Parathyroid adenoma (tissue), 2 donors: ENCODE measurements around the gene PRR15.

Experiments used
- H2AFZ ChIP-seq: fragments of 300-600 bp; sonication (generic); one replicate; pipeline ENCODE4 v1.7.0; 2017; ENCODE audit warnings: antibody characterized with exemption, mild to moderate bottlenecking
- H3K27ac ChIP-seq: fragments of 300-600 bp; sonication (generic); one replicate; pipeline ENCODE4 v1.7.0; 2017
- H3K27me3 ChIP-seq: fragments of 300-600 bp; sonication (generic); one replicate; pipeline ENCODE4 v1.7.0; 2017; ENCODE audit warnings: low read length; ENCODE audit not compliant: control insufficient read depth, insufficient read depth
- H3K36me3 ChIP-seq: fragments of 300-600 bp; sonication (generic); one replicate; pipeline ENCODE4 v1.7.0; 2017; ENCODE audit warnings: low read length; ENCODE audit not compliant: control insufficient read depth, insufficient read depth
- H3K4me1 ChIP-seq: fragments of 300-600 bp; sonication (generic); one replicate; pipeline ENCODE4 v1.7.0; 2017; ENCODE audit warnings: control low read depth
- H3K4me2 ChIP-seq: fragments of 300-600 bp; sonication (generic); one replicate; pipeline ENCODE4 v1.7.0; 2017; ENCODE audit warnings: low read length
- H3K4me3 ChIP-seq: fragments of 300-600 bp; sonication (generic); one replicate; pipeline ENCODE4 v1.7.0; 2017; ENCODE audit warnings: low read depth, low read length
- H3K79me2 ChIP-seq: fragments of 300-600 bp; sonication (generic); one replicate; pipeline ENCODE4 v1.7.0; 2017; ENCODE audit warnings: control low read depth
- H3K9ac ChIP-seq: fragments of 300-600 bp; sonication (generic); one replicate; pipeline ENCODE4 v1.7.0; 2017; ENCODE audit warnings: mild to moderate bottlenecking
- H3K9me3 ChIP-seq: fragments of 300-600 bp; sonication (generic); one replicate; pipeline ENCODE4 v1.7.0; 2017; ENCODE audit warnings: low read length; ENCODE audit not compliant: control insufficient read depth
- TF ChIP-seq, protein P1 (sequence below): fragments of 300-600 bp; sonication (generic); IDR thresholded peaks from one replicate; pipeline ENCODE4 v1.7.0; 2017; ENCODE audit warnings: antibody characterized with exemption, mild to moderate bottlenecking
- donor health status: primary hyperparathyroidism.

The PRR15 gene

DNA sequence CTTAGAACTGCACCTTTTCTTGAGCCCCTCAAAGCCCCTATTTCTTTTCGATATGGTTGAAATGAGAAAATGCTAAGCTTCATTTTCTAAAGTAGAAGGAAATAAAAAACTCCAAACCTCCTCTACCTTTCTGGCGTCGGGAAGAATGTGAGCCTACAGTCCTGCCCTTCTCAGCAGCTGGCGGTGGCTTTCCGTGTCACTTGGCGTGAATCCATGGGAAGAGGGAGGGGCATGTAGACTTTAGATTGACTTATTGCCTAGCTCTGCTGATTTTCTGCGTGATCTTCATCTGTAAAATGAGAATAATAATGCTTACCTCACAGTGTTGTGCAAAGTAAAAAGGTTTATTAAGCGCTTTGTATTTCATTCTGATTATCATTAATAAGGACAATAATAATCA, 35.0 kb downstream of the PRR15 start:
- H3K4me1 ChIP-seq: no peaks in the 10 kb centered on the region
- H3K4me3 ChIP-seq: no peak overlapping the region
- no peak overlapping the region for H3K9ac ChIP-seq
- peak overlapping the region; percentile 17 for H2AFZ ChIP-seq
- H3K79me2 ChIP-seq: no peaks in the 10 kb centered on the region
- TF ChIP-seq, protein P1, sequence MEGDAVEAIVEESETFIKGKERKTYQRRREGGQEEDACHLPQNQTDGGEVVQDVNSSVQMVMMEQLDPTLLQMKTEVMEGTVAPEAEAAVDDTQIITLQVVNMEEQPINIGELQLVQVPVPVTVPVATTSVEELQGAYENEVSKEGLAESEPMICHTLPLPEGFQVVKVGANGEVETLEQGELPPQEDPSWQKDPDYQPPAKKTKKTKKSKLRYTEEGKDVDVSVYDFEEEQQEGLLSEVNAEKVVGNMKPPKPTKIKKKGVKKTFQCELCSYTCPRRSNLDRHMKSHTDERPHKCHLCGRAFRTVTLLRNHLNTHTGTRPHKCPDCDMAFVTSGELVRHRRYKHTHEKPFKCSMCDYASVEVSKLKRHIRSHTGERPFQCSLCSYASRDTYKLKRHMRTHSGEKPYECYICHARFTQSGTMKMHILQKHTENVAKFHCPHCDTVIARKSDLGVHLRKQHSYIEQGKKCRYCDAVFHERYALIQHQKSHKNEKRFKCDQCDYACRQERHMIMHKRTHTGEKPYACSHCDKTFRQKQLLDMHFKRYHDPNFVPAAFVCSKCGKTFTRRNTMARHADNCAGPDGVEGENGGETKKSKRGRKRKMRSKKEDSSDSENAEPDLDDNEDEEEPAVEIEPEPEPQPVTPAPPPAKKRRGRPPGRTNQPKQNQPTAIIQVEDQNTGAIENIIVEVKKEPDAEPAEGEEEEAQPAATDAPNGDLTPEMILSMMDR: no peak
- H3K36me3 ChIP-seq: no peaks in the 10 kb centered on the region
- no peaks in the 10 kb centered on the region for H3K27me3 ChIP-seq
- H3K4me2 ChIP-seq: no peak overlapping the region
- H3K9me3 ChIP-seq: no peaks in the 10 kb centered on the region
- no peak overlapping the region for H3K27ac ChIP-seq

DNA sequence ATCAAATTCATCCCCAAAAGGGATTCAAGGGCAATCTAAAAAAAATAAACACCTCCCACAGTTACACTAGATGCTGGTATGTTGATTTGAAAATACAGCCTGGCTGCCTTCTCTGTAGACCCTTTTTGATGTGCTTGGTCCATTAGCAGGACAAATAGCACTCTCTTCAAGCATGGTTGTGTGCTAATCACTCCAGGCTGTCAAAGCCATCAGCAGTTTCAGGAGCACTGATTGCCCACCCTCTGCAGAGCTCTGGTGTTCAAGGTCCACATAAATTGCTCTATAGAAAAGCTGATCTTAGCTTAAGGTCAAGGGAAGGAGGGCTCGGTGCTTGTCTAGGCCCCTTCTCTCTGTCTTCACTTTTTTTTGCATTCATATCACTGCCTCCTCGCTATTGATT, 35.4 kb downstream of the PRR15 start:
- no peak overlapping the region for H3K4me2 ChIP-seq
- H3K4me3 ChIP-seq: no peak overlapping the region
- H3K27ac ChIP-seq: no peak overlapping the region
- H3K36me3 ChIP-seq: no peaks in the 10 kb centered on the region
- H3K9ac ChIP-seq: no peak overlapping the region
- H2AFZ ChIP-seq: no peak overlapping the region
- H3K79me2 ChIP-seq: no peaks in the 10 kb centered on the region
- no peaks in the 10 kb centered on the region for H3K4me1 ChIP-seq
- H3K27me3 ChIP-seq: no peaks in the 10 kb centered on the region
- H3K9me3 ChIP-seq: no peaks in the 10 kb centered on the region
- TF ChIP-seq, protein P1: no peak

DNA sequence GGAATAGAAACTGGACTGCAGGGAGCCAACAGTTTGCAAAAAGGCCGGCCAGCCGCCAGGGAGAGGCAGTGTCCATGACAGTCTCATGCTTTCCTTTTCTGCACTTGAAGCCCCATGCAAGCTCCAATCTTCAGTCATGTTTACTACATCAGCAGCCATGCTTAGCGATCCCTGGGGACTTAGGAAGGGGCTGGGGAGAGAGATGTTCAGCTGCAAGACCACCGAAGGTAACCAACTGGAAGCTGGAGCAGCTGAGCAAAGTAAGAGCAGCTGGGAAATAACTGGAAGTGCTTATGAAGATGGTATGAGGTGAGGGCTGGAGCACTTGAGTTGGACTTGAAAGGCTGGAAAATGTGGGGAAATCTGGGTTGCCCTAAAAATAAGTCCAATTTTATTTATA, 37.0 kb downstream of the PRR15 start:
- H3K9ac ChIP-seq: no peak overlapping the region
- TF ChIP-seq, protein P1: no peak
- H3K36me3 ChIP-seq: no peaks in the 10 kb centered on the region
- H3K79me2 ChIP-seq: no peaks in the 10 kb centered on the region
- no peaks in the 10 kb centered on the region for H3K4me1 ChIP-seq
- H3K27me3 ChIP-seq: no peaks in the 10 kb centered on the region
- no peak overlapping the region for H3K27ac ChIP-seq
- H2AFZ ChIP-seq: no peak overlapping the region
- H3K9me3 ChIP-seq: no peaks in the 10 kb centered on the region
- no peak overlapping the region for H3K4me3 ChIP-seq
- no peak overlapping the region for H3K4me2 ChIP-seq

- TF ChIP-seq, protein P1: no peak
Measured at GRCh38 chr7:29604052-29604451, 40.4 kb downstream of the PRR15 start.

GRCh38 chr7:29604702-29605101, 41.1 kb downstream of the PRR15 start:
- no peaks in the 10 kb centered on the region for H3K27me3 ChIP-seq
- H3K4me3 ChIP-seq: no peak overlapping the region
- H2AFZ ChIP-seq: no peak overlapping the region
- no peaks in the 10 kb centered on the region for H3K36me3 ChIP-seq
- H3K9me3 ChIP-seq: no peaks in the 10 kb centered on the region
- TF ChIP-seq, protein P1: no peak
- no peak overlapping the region for H3K4me2 ChIP-seq
- H3K9ac ChIP-seq: no peak overlapping the region
- no peaks in the 10 kb centered on the region for H3K4me1 ChIP-seq
- no peaks in the 10 kb centered on the region for H3K79me2 ChIP-seq
- no peak overlapping the region for H3K27ac ChIP-seq

More at GRCh38 chr7:29604052-29604451, 40.4 kb downstream of the PRR15 start:
- Histone ChIP-seq H3K4me1 (no peaks in the 10 kb centered on the region), H3K4me2 (no peak overlapping the region), H3K9me3 (no peaks in the 10 kb centered on the region), H3K9ac (no peak overlapping the region), H3K36me3 (no peaks in the 10 kb centered on the region), H3K79me2 (no peaks in the 10 kb centered on the region), H3K27me3 (no peaks in the 10 kb centered on the region), H3K27ac (no peak overlapping the region), H2AFZ (no peak overlapping the region), H3K4me3 (no peak overlapping the region)
